Neural cell (in vitro differentiated cells): Measurements from ENCODE around the gene PPIL4. TPM values are rescaled to one million over a fixed set of nuclear protein-coding genes. Genes with fewer than 3 reads are reported as not detected.

Source experiments
- H2AFZ ChIP-seq: fragments of 200-600, 300-800 bp; sonication (generic), shearing (Covaris generic); 2 replicates; pipeline ENCODE4 v1.6.0; 2014; ENCODE audit warnings: low read depth, mild to moderate bottlenecking, antibody characterized with exemption, low read length, moderate library complexity
- H3F3A ChIP-seq: fragments of 200-600 bp; shearing (Covaris generic); 2 replicates; pipeline ENCODE4 v1.6.1; 2016; ENCODE audit warnings: mild to moderate bottlenecking, moderate library complexity, mixed read lengths, antibody characterized with exemption, low read length; ENCODE audit not compliant: insufficient read depth, poor library complexity, severe bottlenecking
- H3K27ac ChIP-seq: fragments of 200-600, 300-800 bp; sonication (generic), shearing (Covaris generic); 2 replicates; pipeline ENCODE4 v1.5.1; 2014; ENCODE audit warnings: mild to moderate bottlenecking, low read length, moderate library complexity
- H3K27me3 ChIP-seq: fragments of 300-800, 200-600 bp; sonication (generic), shearing (Covaris generic); 2 replicates; pipeline ENCODE4 v1.6.0; 2014; ENCODE audit warnings: mild to moderate bottlenecking, low read depth, low read length, moderate library complexity; ENCODE audit not compliant: insufficient read depth
- H3K36me3 ChIP-seq: fragments of 300-800, 200-600 bp; sonication (generic), shearing (Covaris generic); 2 replicates; pipeline ENCODE4 v1.5.1; 2014; ENCODE audit warnings: mild to moderate bottlenecking, antibody characterized with exemption, low read length, moderate library complexity; ENCODE audit not compliant: insufficient read depth
- H3K4me2 ChIP-seq: fragments of 300-800, 200-600 bp; sonication (generic), shearing (Covaris generic); 2 replicates; pipeline ENCODE4 v1.6.0; 2014; ENCODE audit warnings: mild to moderate bottlenecking, low read length
- H3K4me3 ChIP-seq: fragments of 300-800, 200-600 bp; sonication (generic), shearing (Covaris generic); 2 replicates; pipeline ENCODE4 v1.5.1; 2014; ENCODE audit warnings: mild to moderate bottlenecking, low read length, moderate library complexity
- H3K79me2 ChIP-seq: fragments of 200-600 bp; shearing (Covaris generic); replicated peaks from 2 replicates; pipeline ENCODE4 v1.6.0; 2014; ENCODE audit warnings: mild to moderate bottlenecking, low read length, moderate library complexity; ENCODE audit not compliant: insufficient read depth
- H3K9ac ChIP-seq: fragments of 300-800, 200-600 bp; sonication (generic), shearing (Covaris generic); 2 replicates; pipeline ENCODE4 v1.6.1; 2016; ENCODE audit warnings: mild to moderate bottlenecking, low read length, mixed read lengths
- H3K9me2 ChIP-seq: fragments of 200-600 bp; shearing (Covaris generic); 2 replicates; pipeline ENCODE4 v1.6.1; 2016; ENCODE audit warnings: mild to moderate bottlenecking, low read length, mixed read lengths; ENCODE audit not compliant: insufficient read depth
- H3K9me3 ChIP-seq: fragments of 200-600, 300-800 bp; sonication (generic), shearing (Covaris generic); 2 replicates; pipeline ENCODE4 v1.6.1; 2016; ENCODE audit warnings: mild to moderate bottlenecking, mixed run types, low read length, moderate library complexity, mixed read lengths
- H4K20me1 ChIP-seq: fragments of 200-600 bp; shearing (Covaris generic); 2 replicates; pipeline ENCODE4 v1.6.1; 2016; ENCODE audit warnings: mild to moderate bottlenecking, mixed run types; ENCODE audit not compliant: insufficient read depth
- EP300 ChIP-seq: fragments of 450-650 bp; conservative IDR thresholded peaks from 2 replicates; pipeline ENCODE4 v1.6.1; 2014; ENCODE audit warnings: antibody characterized with exemption, mild to moderate bottlenecking, moderate library complexity; ENCODE audit not compliant: poor library complexity, severe bottlenecking
- EZH2 ChIP-seq: fragments of 200-600, 300-800 bp; shearing (Covaris generic), sonication (generic); IDR thresholded peaks from 2 replicates; pipeline ENCODE4 v1.6.1; 2014; ENCODE audit warnings: antibody characterized with exemption, low read length, borderline replicate concordance, mild to moderate bottlenecking; ENCODE audit not compliant: insufficient read depth, poor library complexity, severe bottlenecking
- MXI1 ChIP-seq: fragments of 450-650 bp; conservative IDR thresholded peaks from 2 replicates; pipeline ENCODE4 v1.6.1; 2014; ENCODE audit warnings: antibody characterized with exemption, mild to moderate bottlenecking; ENCODE audit not compliant: poor library complexity, severe bottlenecking
- POLR2AphosphoS5 ChIP-seq: IDR thresholded peaks from 2 replicates; pipeline ENCODE4 v1.6.1; 2012
- RAD21 ChIP-seq: fragments of 450-650 bp; conservative IDR thresholded peaks from 2 replicates; pipeline ENCODE4 v1.6.1; 2014; ENCODE audit warnings: antibody characterized with exemption, mild to moderate bottlenecking, moderate library complexity
- REST ChIP-seq: IDR thresholded peaks from 2 replicates; pipeline ENCODE4 v1.6.1; 2012; ENCODE audit warnings: borderline replicate concordance
- SMC3 ChIP-seq: fragments of 450-650 bp; conservative IDR thresholded peaks from 2 replicates; pipeline ENCODE4 v1.6.1; 2014; ENCODE audit warnings: antibody characterized with exemption, mild to moderate bottlenecking, moderate library complexity; ENCODE audit not compliant: poor library complexity
- TAF1 ChIP-seq: IDR thresholded peaks from 2 replicates; pipeline ENCODE4 v1.6.1; 2012; ENCODE audit warnings: low read depth
- polyA plus RNA-seq: library from polyadenylated mRNA; depleted of rRNA; stranded (reverse); fragments of >200 nt; gene quantifications from 2 replicates; pipeline ENCODE4 v1.2.3, GENCODE V29; 2014
- TF ChIP-seq, protein P1 (sequence below): fragments of 450-650 bp; IDR thresholded peaks from 2 replicates; pipeline ENCODE4 v1.5.1; 2014; ENCODE audit warnings: antibody characterized with exemption, mild to moderate bottlenecking, moderate library complexity; ENCODE audit not compliant: poor library complexity, severe bottlenecking

PPIL4 gene
- polyA plus RNA-seq, 1 donor from 2014 or later, result 57.2 TPM

DNA sequence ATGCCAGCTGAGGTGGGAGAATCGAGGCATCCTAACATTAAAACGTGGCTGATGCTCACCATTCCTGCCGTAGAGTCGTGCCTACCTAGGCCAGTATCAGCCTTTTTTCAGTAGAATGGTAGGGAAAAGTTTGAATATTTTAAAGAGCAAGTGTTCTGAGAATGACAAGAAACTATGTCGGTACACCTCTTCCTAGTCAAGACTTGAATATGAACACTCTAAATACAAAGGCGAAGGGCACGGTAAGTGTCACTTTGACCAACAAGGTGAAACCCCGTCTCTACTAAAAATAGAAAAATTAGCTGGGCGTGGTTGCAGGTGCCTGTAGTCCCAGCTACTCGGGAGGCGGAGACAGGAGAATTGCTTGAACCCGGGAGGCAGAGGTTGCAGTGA is 21.3 kb upstream of the PPIL4 start:
- no peaks in the 10 kb centered on the region for H3K9me2 ChIP-seq
- H3F3A ChIP-seq, result no peaks in the 10 kb centered on the region
- H4K20me1 ChIP-seq, result peaks cover 6% of the 10 kb centered on the region
- H3K27me3 ChIP-seq, result peaks cover 11% of the 10 kb centered on the region
- H3K9me3 ChIP-seq, result no peaks in the 10 kb centered on the region
- H2AFZ ChIP-seq, result no peak overlapping the region
- peaks cover 33% of the 10 kb centered on the region for H3K79me2 ChIP-seq
- TF ChIP-seq SMC3, result no peak
- no peak for TF ChIP-seq RAD21
- no peak for TF ChIP-seq REST
- TF ChIP-seq, protein P1, sequence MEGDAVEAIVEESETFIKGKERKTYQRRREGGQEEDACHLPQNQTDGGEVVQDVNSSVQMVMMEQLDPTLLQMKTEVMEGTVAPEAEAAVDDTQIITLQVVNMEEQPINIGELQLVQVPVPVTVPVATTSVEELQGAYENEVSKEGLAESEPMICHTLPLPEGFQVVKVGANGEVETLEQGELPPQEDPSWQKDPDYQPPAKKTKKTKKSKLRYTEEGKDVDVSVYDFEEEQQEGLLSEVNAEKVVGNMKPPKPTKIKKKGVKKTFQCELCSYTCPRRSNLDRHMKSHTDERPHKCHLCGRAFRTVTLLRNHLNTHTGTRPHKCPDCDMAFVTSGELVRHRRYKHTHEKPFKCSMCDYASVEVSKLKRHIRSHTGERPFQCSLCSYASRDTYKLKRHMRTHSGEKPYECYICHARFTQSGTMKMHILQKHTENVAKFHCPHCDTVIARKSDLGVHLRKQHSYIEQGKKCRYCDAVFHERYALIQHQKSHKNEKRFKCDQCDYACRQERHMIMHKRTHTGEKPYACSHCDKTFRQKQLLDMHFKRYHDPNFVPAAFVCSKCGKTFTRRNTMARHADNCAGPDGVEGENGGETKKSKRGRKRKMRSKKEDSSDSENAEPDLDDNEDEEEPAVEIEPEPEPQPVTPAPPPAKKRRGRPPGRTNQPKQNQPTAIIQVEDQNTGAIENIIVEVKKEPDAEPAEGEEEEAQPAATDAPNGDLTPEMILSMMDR, result no peak
- TF ChIP-seq MXI1, result no peak
- no peak for TF ChIP-seq TAF1
- TF ChIP-seq POLR2AphosphoS5, result no peak
- TF ChIP-seq EP300, result no peak
- TF ChIP-seq EZH2, result no peak
- H3K4me3 ChIP-seq, result peak overlapping the region; percentile 99
- H3K4me2 ChIP-seq, result peak overlapping the region; percentile 54
- H3K27ac ChIP-seq, result peak overlapping the region; percentile 84
- H3K9ac ChIP-seq, result peak overlapping the region; percentile 89
- no peaks in the 10 kb centered on the region for H3K36me3 ChIP-seq

- Histone ChIP-seq H3K9ac (peak overlapping the region; percentile 89), H3K36me3 (no peaks in the 10 kb centered on the region), H3K27ac (peak overlapping the region; percentile 84), H3K9me2 (no peaks in the 10 kb centered on the region), H4K20me1 (peaks cover 6% of the 10 kb centered on the region), H3K79me2 (peaks cover 33% of the 10 kb centered on the region), H3K4me2 (peak overlapping the region; percentile 54), H3F3A (no peaks in the 10 kb centered on the region), H3K9me3 (no peaks in the 10 kb centered on the region), H3K27me3 (peaks cover 11% of the 10 kb centered on the region), H2AFZ (peak overlapping the region; percentile 94), H3K4me3 (peak overlapping the region; percentile 99)
- TF ChIP-seq MXI1, result peak; percentile 47
- TF ChIP-seq SMC3, result no peak
- TF ChIP-seq TAF1, result peak; percentile 58
- TF ChIP-seq REST, result peak; percentile 18
Measured at GRCh38 chr6:149566410-149567193, 20.8 kb upstream of the PPIL4 start.
